MM.1S (cell line): Measurements from ENCODE around the gene PSMA7.

Source experiments
- DNase-seq: peaks from one replicate; pipeline ENCODE4 v3.0.0-alpha.2; 2015
- H2AFZ ChIP-seq: fragments of 300-600 bp; sonication (generic); 2 replicates; pipeline ENCODE4 v1.6.0; 2016; ENCODE audit warnings: antibody characterized with exemption, low read length
- H3F3A ChIP-seq: fragments of 300-600 bp; sonication (generic); 2 replicates; pipeline ENCODE4 v1.6.1; 2016; ENCODE audit warnings: mild to moderate bottlenecking, antibody characterized with exemption, low read length, moderate library complexity, mixed read lengths; ENCODE audit not compliant: insufficient read depth
- H3K27ac ChIP-seq: fragments of 300-600 bp; sonication (generic); 2 replicates; pipeline ENCODE4 v1.5.1; 2016; ENCODE audit warnings: mild to moderate bottlenecking, low read length
- H3K27me3 ChIP-seq: fragments of 300-600 bp; sonication (generic); replicated peaks from 2 replicates; pipeline ENCODE4 v1.6.0; 2016; ENCODE audit warnings: low read length; ENCODE audit not compliant: insufficient read depth
- H3K36me3 ChIP-seq: fragments of 300-600 bp; sonication (generic); replicated peaks from 2 replicates; pipeline ENCODE4 v1.6.1; 2016; ENCODE audit warnings: mild to moderate bottlenecking, low read length, mixed read lengths; ENCODE audit not compliant: insufficient read depth
- H3K4me1 ChIP-seq: fragments of 300-600 bp; sonication (generic); 2 replicates; pipeline ENCODE4 v1.6.1; 2016; ENCODE audit warnings: low read length, mixed read lengths
- H3K4me2 ChIP-seq: fragments of 300-600 bp; sonication (generic); 2 replicates; pipeline ENCODE4 v1.6.0; 2016; ENCODE audit warnings: low read depth, low read length
- H3K4me3 ChIP-seq: fragments of 300-600 bp; sonication (generic); 2 replicates; pipeline ENCODE4 v1.5.1; 2016; ENCODE audit warnings: low read length, mixed read lengths
- H3K79me2 ChIP-seq: fragments of 300-600 bp; sonication (generic); 2 replicates; pipeline ENCODE4 v1.6.1; 2016; ENCODE audit warnings: mixed run types, low read length, mixed read lengths
- H3K9ac ChIP-seq: fragments of 300-600 bp; sonication (generic); 2 replicates; pipeline ENCODE4 v1.6.1; 2016; ENCODE audit warnings: low read length, mixed read lengths
- H3K9me2 ChIP-seq: fragments of 300-600 bp; sonication (generic); replicated peaks from 2 replicates; pipeline ENCODE4 v1.6.1; 2016; ENCODE audit warnings: mild to moderate bottlenecking, low read length, mixed read lengths; ENCODE audit not compliant: insufficient read depth
- H3K9me3 ChIP-seq: fragments of 300-600 bp; sonication (generic); replicated peaks from 2 replicates; pipeline ENCODE4 v1.6.1; 2016; ENCODE audit warnings: mild to moderate bottlenecking, low read length, mixed read lengths; ENCODE audit not compliant: insufficient read depth
- H4K20me1 ChIP-seq: fragments of 300-600 bp; sonication (generic); 2 replicates; pipeline ENCODE4 v1.6.1; 2016; ENCODE audit warnings: mild to moderate bottlenecking, low read length, moderate library complexity, mixed read lengths; ENCODE audit not compliant: insufficient read depth
- EZH2 ChIP-seq: fragments of 300-600 bp; sonication (generic); optimal IDR thresholded peaks from 2 replicates; pipeline ENCODE3; 2017; ENCODE audit warnings: low read depth, mild to moderate bottlenecking, antibody characterized with exemption, low read length, mixed read lengths
- EZH2phosphoT487 ChIP-seq: fragments of 300-600 bp; sonication (generic); IDR thresholded peaks from 2 replicates; pipeline ENCODE4 v1.6.1; 2018; ENCODE audit warnings: antibody characterized with exemption, low read length
- TF ChIP-seq, protein P1 (sequence below): fragments of 300-600 bp; sonication (generic); IDR thresholded peaks from 2 replicates; pipeline ENCODE4 v1.5.1; 2016; ENCODE audit warnings: antibody characterized with exemption, low read length, mixed read lengths

The PSMA7 gene

DNA sequence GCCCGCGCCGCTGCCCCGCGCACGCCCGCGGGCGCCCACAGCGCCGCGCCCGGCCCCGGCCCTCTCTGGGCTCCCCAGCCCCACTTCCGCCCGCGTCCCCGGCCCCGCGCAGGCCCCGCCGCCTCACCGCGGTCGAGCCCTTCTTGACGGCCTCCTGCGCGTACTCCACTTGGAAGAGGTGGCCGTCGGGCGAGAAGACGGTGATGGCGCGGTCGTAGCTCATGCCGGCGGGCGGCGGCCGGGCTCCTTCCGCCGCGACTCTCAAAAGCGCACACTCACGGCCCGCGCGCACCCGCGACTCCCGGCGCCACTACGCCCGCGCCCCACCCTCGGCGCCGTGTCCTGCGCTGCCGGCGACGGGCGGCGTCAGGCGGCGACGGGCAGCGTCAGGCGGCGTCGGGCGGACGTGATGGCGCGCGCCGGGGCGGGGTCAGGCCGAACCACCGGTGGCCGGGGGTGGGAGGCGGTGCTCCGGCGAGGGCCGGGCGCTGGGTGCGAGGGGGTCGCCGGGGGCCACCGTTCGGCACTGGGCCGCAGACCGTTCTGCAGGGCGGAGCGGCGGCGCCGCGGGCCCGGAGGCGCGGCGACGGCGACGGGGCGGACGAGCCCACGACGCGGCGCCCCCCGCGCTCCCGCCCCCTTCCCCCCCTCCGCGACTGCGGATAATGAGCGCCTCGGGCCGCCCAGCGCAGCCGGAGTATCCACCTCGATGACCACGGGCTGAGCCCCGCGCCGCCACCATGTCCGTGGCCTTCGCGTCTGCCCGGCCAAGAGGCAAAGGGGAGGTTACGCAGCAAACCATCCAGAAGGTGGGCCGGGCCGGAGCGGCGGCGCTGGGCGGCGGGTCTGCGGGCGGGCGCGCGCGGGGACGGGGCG lies at the start of gene PSMA7, which contains the start of gene SS18L1:
PSMA7 (minus strand) TSS at position 314 of the 876 bp plus-strand sequence; CDS start at position 223, 91 bp downstream.
SS18L1 (plus strand) TSS at position 689 of the 876 bp plus-strand sequence; CDS start at position 741, 52 bp downstream.
- H3F3A ChIP-seq: peaks cover 15% of the 10 kb centered on the region
- H3K9ac ChIP-seq: peak within 1 kb of the TSS; percentile 70
- peak within 1 kb of the TSS; percentile 95 for H3K4me2 ChIP-seq
- H3K36me3 ChIP-seq: peaks cover 6% of the 10 kb centered on the region; the same call in 1 of the 2 replicates
- peaks cover 18% of the 10 kb centered on the region for H3K4me1 ChIP-seq
- H2AFZ ChIP-seq: peak within 1 kb of the TSS; percentile 53; the same call in 1 of the 2 replicates
- no peaks in the 10 kb centered on the region for H3K27me3 ChIP-seq
- H3K79me2 ChIP-seq: peaks cover 83% of the 10 kb centered on the region
- no peaks in the 10 kb centered on the region for H3K9me2 ChIP-seq
- H4K20me1 ChIP-seq: peaks cover 31% of the 10 kb centered on the region
- TF ChIP-seq EZH2 (no peak), EZH2phosphoT487 (no peak)
- TF ChIP-seq, protein P1, sequence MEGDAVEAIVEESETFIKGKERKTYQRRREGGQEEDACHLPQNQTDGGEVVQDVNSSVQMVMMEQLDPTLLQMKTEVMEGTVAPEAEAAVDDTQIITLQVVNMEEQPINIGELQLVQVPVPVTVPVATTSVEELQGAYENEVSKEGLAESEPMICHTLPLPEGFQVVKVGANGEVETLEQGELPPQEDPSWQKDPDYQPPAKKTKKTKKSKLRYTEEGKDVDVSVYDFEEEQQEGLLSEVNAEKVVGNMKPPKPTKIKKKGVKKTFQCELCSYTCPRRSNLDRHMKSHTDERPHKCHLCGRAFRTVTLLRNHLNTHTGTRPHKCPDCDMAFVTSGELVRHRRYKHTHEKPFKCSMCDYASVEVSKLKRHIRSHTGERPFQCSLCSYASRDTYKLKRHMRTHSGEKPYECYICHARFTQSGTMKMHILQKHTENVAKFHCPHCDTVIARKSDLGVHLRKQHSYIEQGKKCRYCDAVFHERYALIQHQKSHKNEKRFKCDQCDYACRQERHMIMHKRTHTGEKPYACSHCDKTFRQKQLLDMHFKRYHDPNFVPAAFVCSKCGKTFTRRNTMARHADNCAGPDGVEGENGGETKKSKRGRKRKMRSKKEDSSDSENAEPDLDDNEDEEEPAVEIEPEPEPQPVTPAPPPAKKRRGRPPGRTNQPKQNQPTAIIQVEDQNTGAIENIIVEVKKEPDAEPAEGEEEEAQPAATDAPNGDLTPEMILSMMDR: no peak
- H3K27ac ChIP-seq: peak within 1 kb of the TSS; percentile 51; the same call in 1 of the 2 replicates
- DNase-seq: peak; percentile 91
- H3K9me3 ChIP-seq: no peaks in the 10 kb centered on the region
- peak within 1 kb of the TSS; percentile 81 for H3K4me3 ChIP-seq

- no peaks in the 10 kb centered on the region for H3K9me2 ChIP-seq
- H3K27ac ChIP-seq: no peak overlapping the region
- no peak overlapping the region for H2AFZ ChIP-seq
- DNase-seq: no peak
- no peak overlapping the region for H3K9ac ChIP-seq
- H3K4me2 ChIP-seq: no peak overlapping the region
- H3K27me3 ChIP-seq: no peaks in the 10 kb centered on the region
- peaks cover 30% of the 10 kb centered on the region for H3K79me2 ChIP-seq
- H3F3A ChIP-seq: no peaks in the 10 kb centered on the region
- TF ChIP-seq, protein P1: no peak
- no peak for TF ChIP-seq EZH2
- no peak for TF ChIP-seq EZH2phosphoT487
- no peak overlapping the region for H3K4me3 ChIP-seq
- H3K36me3 ChIP-seq: no peaks in the 10 kb centered on the region; the same call in 1 of the 2 replicates
- H3K4me1 ChIP-seq: no peaks in the 10 kb centered on the region
- no peaks in the 10 kb centered on the region for H3K9me3 ChIP-seq
- H4K20me1 ChIP-seq: no peaks in the 10 kb centered on the region
Observed at GRCh38 chr20:62192635-62193034, 49.4 kb upstream of the PSMA7 start.

DNA sequence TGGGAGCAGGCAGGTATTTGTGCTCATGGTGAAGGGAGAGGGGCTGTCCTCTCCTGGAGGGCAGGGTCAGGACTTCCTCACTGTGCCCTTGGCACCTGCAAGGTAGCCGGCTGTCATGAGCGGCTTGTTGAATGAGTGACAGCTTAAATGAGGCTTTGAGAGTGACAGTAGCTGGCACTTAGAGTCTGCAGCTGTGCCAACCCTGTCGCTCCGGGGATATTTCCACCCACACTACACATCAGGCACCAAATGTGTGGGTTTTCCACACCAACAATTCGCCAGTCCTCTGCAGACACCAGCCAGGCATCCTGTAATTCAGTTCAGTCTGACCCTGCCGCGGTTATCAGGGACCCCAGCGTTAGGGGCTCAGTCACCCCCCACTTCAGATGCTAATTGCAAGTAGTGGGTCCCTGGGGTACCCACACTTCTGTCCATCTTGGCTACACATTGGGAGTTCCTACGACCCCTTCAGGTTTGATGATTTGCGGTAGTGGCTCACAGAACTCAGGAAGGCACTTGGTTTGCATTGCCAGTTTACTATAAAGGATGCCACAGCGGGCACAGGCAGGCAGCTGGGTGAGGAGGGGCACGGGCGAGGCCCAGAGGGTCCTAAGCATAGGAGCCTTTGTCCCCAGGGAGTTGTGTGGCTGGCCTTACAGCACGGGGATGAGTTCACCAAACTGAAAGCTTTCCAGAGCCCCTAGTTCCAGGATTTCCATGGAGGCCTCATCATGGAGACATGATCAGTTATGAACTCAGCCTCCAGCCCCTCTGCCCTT lies 48.8 kb upstream of the PSMA7 start:
- H3K27ac ChIP-seq: no peak overlapping the region
- H4K20me1 ChIP-seq: no peaks in the 10 kb centered on the region
- H3K4me3 ChIP-seq: no peak overlapping the region
- H3K4me2 ChIP-seq: no peak overlapping the region
- H3K27me3 ChIP-seq: no peaks in the 10 kb centered on the region
- H3K9me3 ChIP-seq: no peaks in the 10 kb centered on the region
- no peaks in the 10 kb centered on the region for H3F3A ChIP-seq
- H3K36me3 ChIP-seq: no peaks in the 10 kb centered on the region; the same call in 1 of the 2 replicates
- no peak overlapping the region for H2AFZ ChIP-seq
- no peak overlapping the region for H3K9ac ChIP-seq
- DNase-seq: no peak
- no peaks in the 10 kb centered on the region for H3K4me1 ChIP-seq
- peaks cover 37% of the 10 kb centered on the region for H3K79me2 ChIP-seq
- TF ChIP-seq EZH2phosphoT487: no peak
- no peak for TF ChIP-seq EZH2
- TF ChIP-seq, protein P1: no peak
- H3K9me2 ChIP-seq: no peaks in the 10 kb centered on the region
